ENCODE measurements around the gene ARRDC1.
"Not testable (repeated sequence)": the region's sequence is repeated elsewhere in the genome, so short reads cannot be mapped to it uniquely, and the experiment has no call there.

The ARRDC1 gene, protein sequence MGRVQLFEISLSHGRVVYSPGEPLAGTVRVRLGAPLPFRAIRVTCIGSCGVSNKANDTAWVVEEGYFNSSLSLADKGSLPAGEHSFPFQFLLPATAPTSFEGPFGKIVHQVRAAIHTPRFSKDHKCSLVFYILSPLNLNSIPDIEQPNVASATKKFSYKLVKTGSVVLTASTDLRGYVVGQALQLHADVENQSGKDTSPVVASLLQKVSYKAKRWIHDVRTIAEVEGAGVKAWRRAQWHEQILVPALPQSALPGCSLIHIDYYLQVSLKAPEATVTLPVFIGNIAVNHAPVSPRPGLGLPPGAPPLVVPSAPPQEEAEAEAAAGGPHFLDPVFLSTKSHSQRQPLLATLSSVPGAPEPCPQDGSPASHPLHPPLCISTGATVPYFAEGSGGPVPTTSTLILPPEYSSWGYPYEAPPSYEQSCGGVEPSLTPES

GRCh38 chr9:137605121-137606004 lies at the start of gene ARRDC1:
Gene ARRDC1, plus strand, starts transcription at chr9:137605686. Its CDS starts 32 bp downstream, at chr9:137605718.
- peak; percentile 35 to 98 (median 88) for DNase-seq

- no peak for DNase-seq
Observed at GRCh38 chr9:137556069-137556838, 49.2 kb upstream of the ARRDC1 start.

- no peak for DNase-seq
Observed at GRCh38 chr9:137558127-137558526, 47.4 kb upstream of the ARRDC1 start.

- DNase-seq, result no peak
Observed at GRCh38 chr9:137564134-137564533, 41.4 kb upstream of the ARRDC1 start.

DNA sequence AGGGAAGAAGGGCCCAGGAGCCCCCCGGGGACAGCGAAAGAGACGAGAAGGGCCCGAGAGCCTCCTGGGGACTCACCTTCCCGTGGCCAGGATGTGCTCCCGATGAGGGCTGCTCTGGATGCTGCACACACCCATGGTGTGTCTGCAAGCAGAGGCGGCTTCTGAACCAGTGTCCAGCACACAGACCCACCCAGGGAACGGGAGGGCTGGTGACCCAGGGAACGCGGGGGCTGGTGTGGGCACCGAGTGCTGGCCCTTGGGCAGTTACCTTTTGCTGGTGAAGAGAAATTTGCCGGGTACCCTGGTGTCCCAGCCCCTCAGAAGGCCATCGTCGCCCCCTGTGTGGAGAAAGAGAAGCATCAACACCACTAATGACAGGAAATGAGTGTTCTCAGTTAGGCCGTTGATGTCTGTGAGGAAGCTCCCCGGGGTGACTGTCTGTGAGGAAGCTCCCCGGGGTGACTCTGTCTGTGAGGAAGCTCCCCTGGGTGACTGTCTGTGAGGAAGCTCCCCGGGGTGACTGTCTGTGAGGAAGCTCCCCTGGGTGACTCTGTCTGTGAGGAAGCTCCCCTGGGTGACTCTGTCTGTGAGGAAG lies 40.6 kb upstream of the ARRDC1 start:
- no peak for DNase-seq

DNA sequence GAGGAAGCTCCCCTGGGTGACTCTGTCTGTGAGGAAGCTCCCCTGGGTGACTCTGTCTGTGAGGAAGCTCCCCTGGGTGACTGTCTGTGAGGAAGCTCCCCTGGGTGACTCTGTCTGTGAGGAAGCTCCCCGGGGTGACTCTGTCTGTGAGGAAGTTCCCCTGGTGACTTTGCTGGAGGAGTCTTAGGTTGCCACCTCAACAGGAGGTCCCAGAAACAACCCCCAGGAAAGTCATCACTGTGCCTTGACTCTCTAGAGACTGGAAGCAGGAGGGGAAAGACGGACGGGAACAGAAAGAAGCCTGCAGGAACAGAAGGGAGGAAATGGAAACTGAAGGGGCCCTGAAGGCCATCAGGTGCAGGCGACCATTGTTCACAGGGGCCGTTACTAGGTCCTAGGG lies 37.0 kb upstream of the ARRDC1 start:
- DNase-seq, result not testable (repeated sequence)

DNA sequence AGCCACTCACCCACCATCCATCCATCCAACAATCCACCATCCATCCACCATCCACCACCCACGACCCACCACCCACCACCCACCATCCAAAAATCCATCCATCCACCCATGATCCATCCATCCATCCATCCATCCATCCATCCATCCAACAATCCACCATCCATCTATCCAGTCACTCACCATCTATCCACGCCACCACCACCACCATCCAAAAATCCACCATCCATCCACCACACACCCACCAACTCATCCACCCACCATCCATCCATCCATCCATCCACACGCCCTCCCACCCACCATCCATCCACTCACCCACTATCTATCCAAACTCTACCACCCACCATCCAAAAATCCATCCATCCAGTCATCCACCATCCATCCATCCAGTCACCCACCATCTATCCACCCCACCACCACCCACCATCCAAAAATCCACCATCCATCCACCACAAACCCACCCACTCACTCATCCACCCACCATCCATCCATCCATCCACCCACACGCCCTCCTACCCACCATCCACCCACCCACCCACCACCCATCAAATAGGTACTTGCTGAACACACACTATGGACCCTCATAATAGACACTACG lies 35.8 kb upstream of the ARRDC1 start:
- no peak for DNase-seq

- DNase-seq, result no peak
Observed at GRCh38 chr9:137570566-137570965, 34.9 kb upstream of the ARRDC1 start.

- DNase-seq, result no peak
Observed at GRCh38 chr9:137574192-137574591, 31.3 kb upstream of the ARRDC1 start.

DNA sequence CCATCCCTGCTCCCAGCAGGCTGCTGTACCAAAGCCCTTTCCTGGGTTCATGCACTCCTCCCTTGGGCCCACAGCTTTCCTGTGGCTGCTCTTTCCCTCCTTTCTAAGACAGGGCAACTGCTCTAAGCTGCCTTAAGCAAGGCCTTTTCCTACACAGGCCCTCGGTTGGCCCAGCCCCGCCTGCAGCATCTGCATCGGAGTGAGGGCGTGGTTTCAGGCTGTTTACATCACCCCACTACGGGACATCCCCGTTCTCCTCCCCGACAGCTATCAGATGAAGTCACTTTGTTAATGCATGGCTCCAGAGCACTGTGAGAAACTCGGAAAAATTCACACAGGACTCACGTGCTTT lies 30.1 kb upstream of the ARRDC1 start:
- peak in 16 of 51 donors; percentile 10 to 47 (median 26) for DNase-seq

- no peak for DNase-seq
Observed at GRCh38 chr9:137575716-137576411, 29.6 kb upstream of the ARRDC1 start.

DNA sequence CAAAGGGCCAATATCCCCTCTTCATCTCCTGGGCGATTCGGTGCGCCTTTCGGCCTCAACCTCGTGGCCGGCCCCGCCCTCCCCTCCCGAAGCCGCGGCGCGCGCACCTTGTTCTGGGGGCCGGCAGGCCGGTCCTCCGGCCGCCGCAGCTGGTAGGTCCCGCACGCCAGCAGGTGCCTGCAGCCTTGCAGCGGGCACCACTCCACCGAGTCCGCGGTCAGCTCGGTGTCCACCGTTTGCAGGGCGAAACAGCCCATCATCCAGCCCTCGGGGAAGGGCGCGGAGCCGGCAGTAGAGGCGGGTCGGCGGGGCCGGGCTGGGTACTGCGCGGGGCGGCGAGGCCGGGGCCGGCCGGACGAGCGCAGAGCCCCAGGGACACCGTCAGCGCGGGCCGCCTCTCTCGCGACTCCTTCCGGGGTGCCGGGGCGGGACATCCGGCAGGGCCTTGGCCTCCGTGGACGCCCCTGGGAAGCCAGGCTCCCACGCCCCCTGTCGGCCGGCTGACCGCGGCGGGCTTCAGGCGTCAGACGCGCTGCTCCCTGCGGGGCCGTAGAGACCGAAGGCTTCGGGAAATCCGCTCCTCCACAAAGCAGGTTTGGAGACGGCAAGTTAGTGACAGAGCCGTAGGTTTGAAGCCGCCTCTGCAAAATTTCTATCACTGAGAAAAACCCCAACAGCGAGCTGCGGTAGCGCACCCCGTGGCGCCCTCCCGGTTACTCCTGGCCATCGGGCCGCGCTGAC lies 26.8 kb upstream of the ARRDC1 start, which contains the start of gene DPH7:
Gene DPH7, minus strand, starts transcription at position 408 of the 741 bp plus-strand sequence. Its CDS starts 148 bp downstream, at position 260.
- peak; percentile 59 to 99 (median 91) for DNase-seq

- DNase-seq, result peak in 2 of 51 donors; percentile 50 to 60
Observed at GRCh38 chr9:137579259-137579604, 26.3 kb upstream of the ARRDC1 start.

DNA sequence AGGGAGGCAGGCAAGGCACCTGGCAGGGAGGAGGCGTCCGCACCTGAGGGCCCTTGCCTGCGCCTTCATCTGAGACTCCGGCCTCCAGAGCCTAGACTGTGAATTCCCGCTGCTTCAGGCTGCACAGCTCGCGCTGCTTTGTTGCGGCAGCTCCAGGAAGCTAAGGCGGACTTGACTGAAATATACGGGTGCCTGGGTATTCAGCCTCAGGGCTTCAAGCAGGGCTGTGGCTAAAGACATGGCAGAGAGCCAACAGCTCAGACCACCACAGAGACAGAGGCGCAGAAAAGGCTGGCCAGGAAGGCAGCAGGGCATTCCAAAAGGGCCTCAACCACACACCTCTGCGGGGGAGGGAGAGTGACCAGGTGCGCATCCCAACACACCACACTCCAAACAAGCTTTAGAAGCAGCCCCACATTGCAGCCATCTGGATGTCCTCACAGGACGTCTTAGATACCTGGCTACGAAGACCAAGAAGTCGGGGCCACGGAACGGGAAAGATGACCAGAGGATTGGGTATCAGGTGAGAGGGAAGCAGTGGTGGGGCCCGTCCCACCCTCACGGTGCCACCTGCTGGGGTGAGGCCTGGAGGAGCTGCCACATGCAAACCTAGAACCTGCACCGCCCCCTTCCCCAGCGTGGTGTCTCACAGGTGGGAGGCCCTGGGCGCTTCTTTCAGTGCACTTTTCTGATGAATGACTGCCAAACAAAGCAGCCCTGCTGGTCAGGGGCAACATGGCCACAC lies 25.1 kb upstream of the ARRDC1 start:
- DNase-seq, result no peak

- no peak for DNase-seq
Observed at GRCh38 chr9:137580954-137581322, 24.5 kb upstream of the ARRDC1 start.

DNA sequence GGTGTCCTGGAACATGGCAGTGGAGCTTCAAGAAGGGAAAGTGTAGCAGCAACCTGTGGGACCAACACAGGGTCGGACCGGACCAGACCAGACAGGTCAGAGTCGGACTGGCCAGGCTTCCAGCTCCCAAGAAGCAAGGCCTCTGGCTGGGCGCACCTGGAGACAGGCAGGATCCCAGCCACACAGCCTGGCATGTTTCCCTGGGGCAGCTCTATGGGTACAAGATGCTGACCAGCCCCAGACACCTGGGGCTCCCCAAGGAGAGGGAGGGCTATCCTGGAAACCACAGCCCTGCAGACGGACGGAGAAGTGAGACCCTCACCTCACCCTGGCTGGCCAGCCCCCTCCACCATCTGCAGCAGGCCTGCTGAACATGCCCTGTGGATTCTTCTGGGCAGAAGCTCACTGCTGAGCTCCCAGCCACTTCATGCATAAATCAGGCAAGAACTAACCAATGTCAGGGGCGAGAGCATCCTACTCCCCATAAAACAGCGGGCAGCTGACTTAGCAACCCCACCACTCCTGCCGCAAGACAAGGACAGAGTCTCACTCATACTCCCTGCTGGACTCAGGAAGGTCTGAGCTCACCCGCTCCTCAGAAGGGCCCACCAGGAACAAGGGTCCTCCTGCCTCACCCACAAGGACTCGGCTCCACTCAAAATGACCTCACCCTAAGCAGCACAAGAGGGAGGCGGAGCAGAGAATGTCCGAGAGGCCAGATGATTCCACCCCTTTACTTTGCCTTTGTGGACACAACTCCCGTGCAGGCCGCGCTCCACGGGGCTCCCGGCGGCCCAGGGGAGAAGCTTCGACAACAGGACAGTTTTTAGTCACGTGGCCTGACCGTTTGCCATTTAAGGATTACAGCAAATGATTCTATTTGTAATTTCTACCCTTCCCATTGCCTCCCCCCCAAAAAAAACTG lies 23.9 kb upstream of the ARRDC1 start:
- no peak for DNase-seq

DNA sequence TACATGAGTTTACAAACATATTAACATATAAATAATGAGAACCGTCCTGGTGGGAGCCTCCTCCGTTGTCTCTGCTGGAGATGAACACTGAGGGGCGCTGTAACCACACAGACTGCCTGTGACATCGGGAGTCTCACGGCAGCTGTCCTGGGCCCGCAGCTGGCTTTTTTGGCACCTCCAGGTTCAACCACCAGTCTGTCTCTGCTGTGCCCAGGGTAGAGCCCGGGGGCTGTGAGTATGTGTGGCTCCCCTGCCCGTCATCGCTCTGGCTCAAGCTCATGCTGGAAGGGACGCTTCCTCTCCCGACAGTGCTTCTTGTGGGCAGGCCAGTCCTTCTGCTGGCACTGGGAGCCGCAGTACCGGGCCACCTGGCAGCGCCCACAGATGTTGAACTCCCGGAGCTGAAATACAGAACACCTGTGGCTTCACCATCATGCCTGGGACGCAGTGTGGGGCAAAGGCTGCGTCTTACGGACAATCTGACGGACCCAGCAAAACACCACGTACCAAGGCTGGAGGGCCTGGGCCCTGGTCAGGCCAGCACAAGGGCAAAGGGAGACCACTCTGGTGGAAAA lies 23.1 kb upstream of the ARRDC1 start:
- DNase-seq, result no peak

Data from hypothalamus (tissue), 51 donors.